Measurements from ENCODE around the gene RMDN2. TPM values are rescaled to one million over a fixed set of nuclear protein-coding genes. Genes with fewer than 3 reads are reported as not detected.

RMDN2 gene
- total RNA-seq, 1 experiment from 2014 or later, result 3.0 TPM

- TF ChIP-seq E2F5 (CRISPR knock-in tag; IDR thresholded peaks at IDR 0.05) (no peak), NFYB (CRISPR knock-in tag; conservative IDR thresholded peaks at IDR 0.05; ENCODE audit: low read depth) (no peak)
Observed at GRCh38 chr2:37897511-37897910, 27.6 kb upstream of the RMDN2 start (continued).

GRCh38 chr2:37898448-37898847, 26.6 kb upstream of the RMDN2 start:
- H3K36me3 Mint-ChIP-seq, result peaks cover 4% of the 10 kb centered on the region; the same call in 1 of the 2 replicates
- H3K9me3 Mint-ChIP-seq, result peaks cover 14% of the 10 kb centered on the region
- ChIA-PET POLR2A (no interaction called here), CTCF (interaction anchor here (0.9 kb wide), 1 partner anchor 23 kb away, joined by 4 read pairs; no protein-coding TSS in a partner anchor)
- TF ChIP-seq PRRX2 (CRISPR knock-in tag; IDR thresholded peaks at IDR 0.05), result no peak
- TF ChIP-seq GABPB1 (CRISPR knock-in tag; IDR thresholded peaks at IDR 0.05), result no peak
- TF ChIP-seq NFYB (CRISPR knock-in tag; conservative IDR thresholded peaks at IDR 0.05; ENCODE audit: low read depth), result no peak
- TF ChIP-seq NR1H2 (CRISPR knock-in tag; IDR thresholded peaks at IDR 0.05), result no peak
- no peak for TF ChIP-seq ZNF232 (CRISPR knock-in tag; IDR thresholded peaks at IDR 0.05)
- TF ChIP-seq RELA (CRISPR knock-in tag; IDR thresholded peaks at IDR 0.05; ENCODE audit: borderline replicate concordance), result no peak
- no peak for TF ChIP-seq CREB1 (CRISPR knock-in tag; IDR thresholded peaks at IDR 0.05)
- no peak for TF ChIP-seq ZNF425 (CRISPR knock-in tag; conservative IDR thresholded peaks at IDR 0.05)
- TF ChIP-seq ZSCAN18 (CRISPR knock-in tag; IDR thresholded peaks at IDR 0.05), result no peak
- TF ChIP-seq GTF2I (CRISPR knock-in tag; conservative IDR thresholded peaks at IDR 0.05), result no peak
- no peak for TF ChIP-seq NFATC4 (CRISPR knock-in tag; IDR thresholded peaks at IDR 0.05)
- no peak for DNase-seq (ENCODE audit: low spot score)
- no peaks in the 10 kb centered on the region for H3K27me3 Mint-ChIP-seq (ENCODE audit: low read depth)
- H3K27ac Mint-ChIP-seq, result no peak overlapping the region
- no peak overlapping the region for H3K4me3 Mint-ChIP-seq
- peaks cover 8% of the 10 kb centered on the region for H3K4me1 Mint-ChIP-seq
- ATAC-seq, result no peak

GRCh38 chr2:37902991-37903390, 22.1 kb upstream of the RMDN2 start:
- ChIA-PET CTCF (interaction anchor here (1.0 kb wide), 1 partner anchor 488 kb away, joined by 3 read pairs; no protein-coding TSS in a partner anchor), POLR2A (no interaction called here)
- Mint-ChIP-seq H3K9me3 (peaks cover 14% of the 10 kb centered on the region), H3K36me3 (peaks cover 4% of the 10 kb centered on the region; the same call in 1 of the 2 replicates), H3K27me3 (ENCODE audit: low read depth) (no peaks in the 10 kb centered on the region), H3K4me1 (peaks cover 5% of the 10 kb centered on the region), H3K4me3 (no peak overlapping the region), H3K27ac (no peak overlapping the region)
- no peak for ATAC-seq
- no peak for DNase-seq (ENCODE audit: low spot score)
- no peak for TF ChIP-seq SOX15 (CRISPR knock-in tag; IDR thresholded peaks at IDR 0.05)
- TF ChIP-seq ETV6 (CRISPR knock-in tag; IDR thresholded peaks at IDR 0.05), result no peak

- DNase-seq (ENCODE audit: low spot score), result no peak
- H3K27ac Mint-ChIP-seq, result no peak overlapping the region
- H3K4me1 Mint-ChIP-seq, result peaks cover 5% of the 10 kb centered on the region
- H3K9me3 Mint-ChIP-seq, result peaks cover 14% of the 10 kb centered on the region
- H3K27me3 Mint-ChIP-seq (ENCODE audit: low read depth), result no peaks in the 10 kb centered on the region
- POLR2A ChIA-PET, result no interaction called here
- ATAC-seq, result no peak
- CTCF ChIA-PET, result no interaction called here
- peaks cover 4% of the 10 kb centered on the region; the same call in 1 of the 2 replicates for H3K36me3 Mint-ChIP-seq
- H3K4me3 Mint-ChIP-seq, result no peak overlapping the region
- TF ChIP-seq USF1 (CRISPR knock-in tag; IDR thresholded peaks at IDR 0.05) (no peak), GRHL2 (CRISPR knock-in tag; IDR thresholded peaks at IDR 0.05; ENCODE audit: insufficient replicate concordance, severe bottlenecking) (no peak), ATF1 (CRISPR knock-in tag; IDR thresholded peaks at IDR 0.05) (no peak), PRDM15 (CRISPR knock-in tag; IDR thresholded peaks at IDR 0.05) (no peak), ZNF416 (CRISPR knock-in tag; IDR thresholded peaks at IDR 0.05) (no peak), ZBTB21 (CRISPR knock-in tag; IDR thresholded peaks at IDR 0.05; ENCODE audit: borderline replicate concordance) (no peak), FOXP4 (CRISPR knock-in tag; IDR thresholded peaks at IDR 0.05) (no peak)
Observed at GRCh38 chr2:37904425-37904824, 20.7 kb upstream of the RMDN2 start.
